IMR-90 (cell line): ENCODE data around the gene MAPK10.

Experiments
- BHLHE40 ChIP-seq: fragments of 150-350 bp; IDR thresholded peaks from 2 replicates; pipeline ENCODE4 v1.6.1; 2016; ENCODE audit warnings: mild to moderate bottlenecking, low read depth, low read length
- CEBPB ChIP-seq: IDR thresholded peaks from 2 replicates; pipeline ENCODE4 v1.6.1; 2012; ENCODE audit warnings: low read depth, low read length, improper control_type of control experiment
- MAFK ChIP-seq: IDR thresholded peaks from 2 replicates; pipeline ENCODE4 v1.6.1; 2012; ENCODE audit warnings: low read depth, low read length, improper control_type of control experiment
- MAZ ChIP-seq: IDR thresholded peaks from 2 replicates; pipeline ENCODE4 v1.6.1; 2012; ENCODE audit warnings: low read depth, mild to moderate bottlenecking, low read length, improper control_type of control experiment, moderate library complexity, borderline replicate concordance
- MXI1 ChIP-seq: IDR thresholded peaks from 2 replicates; pipeline ENCODE4 v1.6.1; 2012; ENCODE audit warnings: low read depth, mild to moderate bottlenecking, low read length, moderate library complexity, borderline replicate concordance
- NFE2L2 ChIP-seq: fragments of 150-350 bp; IDR thresholded peaks from 2 replicates; pipeline ENCODE4 v1.6.1; 2016; ENCODE audit warnings: low read depth, mild to moderate bottlenecking, low read length
- POLR2A ChIP-seq: IDR thresholded peaks from 2 replicates; pipeline ENCODE4 v1.6.1; 2012; ENCODE audit warnings: mild to moderate bottlenecking, low read depth, low read length
- RFX5 ChIP-seq: IDR thresholded peaks from 2 replicates; pipeline ENCODE4 v1.8.0; 2012; ENCODE audit warnings: low read depth, mild to moderate bottlenecking, low read length, moderate library complexity
- TF ChIP-seq, protein P1 (sequence below): conservative IDR thresholded peaks from 2 replicates; pipeline ENCODE4 v1.5.1; 2012; ENCODE audit warnings: mild to moderate bottlenecking, low read depth, low read length, improper control_type of control experiment

DNA sequence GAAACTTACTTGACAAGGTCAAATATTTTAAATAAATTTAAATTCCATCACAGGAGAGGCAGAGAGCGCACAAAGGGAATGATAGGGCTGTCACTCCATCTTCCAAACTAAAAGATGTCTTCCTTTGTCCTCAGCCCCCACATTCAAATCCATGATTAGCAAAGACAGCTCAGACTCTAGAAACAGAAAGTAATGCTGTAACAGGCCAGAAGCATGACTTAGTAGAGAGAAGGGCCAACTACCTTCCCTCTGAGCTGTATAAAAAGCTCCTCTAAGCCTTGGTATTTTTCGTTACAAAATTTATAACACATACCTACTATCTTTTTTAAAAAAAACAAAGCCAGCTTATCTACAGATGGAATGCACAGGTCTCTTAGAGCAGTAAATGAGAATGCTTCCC, 207.4 kb downstream of the MAPK10 start:
- TF ChIP-seq RFX5 (no peak), POLR2A (no peak), MXI1 (no peak), MAFK (no peak), MAZ (no peak), CEBPB (no peak), NFE2L2 (no peak), BHLHE40 (no peak)
- TF ChIP-seq, protein P1, sequence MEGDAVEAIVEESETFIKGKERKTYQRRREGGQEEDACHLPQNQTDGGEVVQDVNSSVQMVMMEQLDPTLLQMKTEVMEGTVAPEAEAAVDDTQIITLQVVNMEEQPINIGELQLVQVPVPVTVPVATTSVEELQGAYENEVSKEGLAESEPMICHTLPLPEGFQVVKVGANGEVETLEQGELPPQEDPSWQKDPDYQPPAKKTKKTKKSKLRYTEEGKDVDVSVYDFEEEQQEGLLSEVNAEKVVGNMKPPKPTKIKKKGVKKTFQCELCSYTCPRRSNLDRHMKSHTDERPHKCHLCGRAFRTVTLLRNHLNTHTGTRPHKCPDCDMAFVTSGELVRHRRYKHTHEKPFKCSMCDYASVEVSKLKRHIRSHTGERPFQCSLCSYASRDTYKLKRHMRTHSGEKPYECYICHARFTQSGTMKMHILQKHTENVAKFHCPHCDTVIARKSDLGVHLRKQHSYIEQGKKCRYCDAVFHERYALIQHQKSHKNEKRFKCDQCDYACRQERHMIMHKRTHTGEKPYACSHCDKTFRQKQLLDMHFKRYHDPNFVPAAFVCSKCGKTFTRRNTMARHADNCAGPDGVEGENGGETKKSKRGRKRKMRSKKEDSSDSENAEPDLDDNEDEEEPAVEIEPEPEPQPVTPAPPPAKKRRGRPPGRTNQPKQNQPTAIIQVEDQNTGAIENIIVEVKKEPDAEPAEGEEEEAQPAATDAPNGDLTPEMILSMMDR, result no peak
